Activated CD8-positive, alpha-beta memory T cell treated with anti-CD3 and anti-CD28 coated beads for 48 hours (primary cell): ENCODE results near the gene NCS1.
"Not testable (repeated sequence)": the region's sequence is repeated elsewhere in the genome, so short reads cannot be mapped to it uniquely, and the experiment has no call there.

Source experiments
- DNase-seq, 3 experiments: peaks; one replicate each; pipeline ENCODE4 v3.0.0-alpha.2; 2020; ENCODE audit warnings: low read depth in 2 of 3, low spot score in 2 of 3

The NCS1 gene

GRCh38 chr9:130235558-130236435, 63.6 kb downstream of the NCS1 start:
- peak; percentile 28 to 69 (median 63) for DNase-seq

GRCh38 chr9:130236436-130236985, 64.3 kb downstream of the NCS1 start:
- DNase-seq, result no peak

GRCh38 chr9:130237076-130237475, 64.9 kb downstream of the NCS1 start:
- DNase-seq, result no peak

- DNase-seq, result no peak
Observed at GRCh38 chr9:130237763-130238524, 65.7 kb downstream of the NCS1 start.

- DNase-seq, result no peak
Observed at GRCh38 chr9:130239363-130239695, 67.1 kb downstream of the NCS1 start.

GRCh38 chr9:130239741-130240241, 67.6 kb downstream of the NCS1 start:
- peak in 2 of 3 experiments; percentile 26 to 31 for DNase-seq

GRCh38 chr9:130240410-130241197, 68.4 kb downstream of the NCS1 start:
- DNase-seq, result no peak

GRCh38 chr9:130241198-130241535, 69.0 kb downstream of the NCS1 start:
- no peak for DNase-seq

- no peak for DNase-seq
Observed at GRCh38 chr9:130242270-130243014, 70.2 kb downstream of the NCS1 start.

GRCh38 chr9:130243015-130243881, 71.0 kb downstream of the NCS1 start:
- DNase-seq, result peak; percentile 62 to 86 (median 81)

GRCh38 chr9:130243882-130244170, 71.6 kb downstream of the NCS1 start:
- DNase-seq, result no peak

GRCh38 chr9:130244548-130245165, 72.5 kb downstream of the NCS1 start:
- no peak for DNase-seq

- no peak for DNase-seq
Observed at GRCh38 chr9:130245474-130245873, 73.3 kb downstream of the NCS1 start.

- no peak for DNase-seq
Observed at GRCh38 chr9:130246126-130246525, 73.9 kb downstream of the NCS1 start.

GRCh38 chr9:130254747-130255630, 82.8 kb downstream of the NCS1 start:
- no peak for DNase-seq

- DNase-seq, result no peak
Observed at GRCh38 chr9:130255631-130256134, 83.5 kb downstream of the NCS1 start.

GRCh38 chr9:130256644-130257043, 84.4 kb downstream of the NCS1 start:
- DNase-seq, result no peak

GRCh38 chr9:130258137-130258536, 85.9 kb downstream of the NCS1 start:
- not testable (repeated sequence) for DNase-seq
